Measurements from ENCODE around the gene GUSB.

The GUSB gene

DNA sequence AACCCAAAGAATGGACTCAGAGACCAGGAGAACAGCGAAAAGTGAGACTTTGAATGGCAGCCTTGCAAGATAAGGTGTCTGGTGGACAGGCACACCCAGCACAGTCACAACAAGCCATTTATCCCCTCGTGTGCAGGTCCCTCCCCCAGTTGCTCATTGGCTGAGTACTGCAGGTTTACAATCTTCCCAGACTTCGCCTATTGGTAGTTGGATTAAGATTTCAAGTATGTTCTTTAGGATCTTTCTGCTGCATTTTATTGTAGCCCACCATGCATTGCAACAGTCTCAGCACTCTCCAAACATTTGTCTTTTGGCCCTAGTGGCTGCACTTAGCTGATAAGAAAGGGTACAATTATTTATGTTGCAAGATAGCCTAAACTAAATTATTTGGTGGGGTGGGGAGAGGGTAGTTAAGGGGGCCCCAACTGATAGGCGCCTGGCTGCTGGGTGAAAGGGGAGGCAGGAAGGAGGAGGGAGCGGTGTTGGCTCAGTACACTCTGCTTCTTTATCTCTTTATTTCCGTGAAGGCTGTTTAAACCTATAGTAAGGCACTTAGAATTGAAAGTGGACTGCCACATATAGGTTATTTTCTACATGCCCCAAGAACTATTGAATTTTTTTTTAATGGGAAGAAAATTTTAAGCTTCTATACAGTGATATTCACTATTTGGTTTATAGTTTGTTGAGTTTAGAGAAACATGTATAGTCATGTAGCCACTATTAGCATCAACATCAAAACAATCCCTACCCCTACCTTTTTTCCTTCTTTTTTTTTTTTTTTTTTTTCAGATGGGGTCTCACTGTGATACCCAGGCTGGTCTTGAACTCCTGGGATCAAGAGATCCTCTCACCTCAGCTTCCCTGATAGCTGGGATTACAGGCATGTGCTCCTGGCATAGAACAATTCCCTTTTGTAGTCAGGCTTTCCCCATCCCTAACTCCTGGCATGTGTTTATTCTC is 54.2 kb downstream of the GUSB start:
- no peak for FAIRE-seq

DNA sequence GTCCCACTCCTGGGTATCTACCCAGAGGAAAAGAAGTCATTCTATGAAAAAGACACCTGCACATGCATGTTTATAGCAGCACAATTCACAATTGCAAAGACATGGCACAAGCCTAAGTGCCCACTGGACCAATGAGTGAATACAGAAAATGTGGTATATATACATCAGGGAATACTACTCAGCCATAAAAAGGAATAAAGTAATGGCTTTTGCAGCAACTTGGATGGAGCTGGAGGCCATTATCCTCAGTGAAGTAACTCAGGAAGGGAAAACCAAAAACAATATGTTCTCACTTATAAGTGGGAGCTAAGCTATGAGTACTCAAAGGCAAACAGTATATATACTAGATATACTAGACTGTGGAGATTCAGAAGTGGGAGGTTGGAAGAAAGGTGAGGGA is 55.4 kb downstream of the GUSB start:
- no peak for FAIRE-seq

DNA sequence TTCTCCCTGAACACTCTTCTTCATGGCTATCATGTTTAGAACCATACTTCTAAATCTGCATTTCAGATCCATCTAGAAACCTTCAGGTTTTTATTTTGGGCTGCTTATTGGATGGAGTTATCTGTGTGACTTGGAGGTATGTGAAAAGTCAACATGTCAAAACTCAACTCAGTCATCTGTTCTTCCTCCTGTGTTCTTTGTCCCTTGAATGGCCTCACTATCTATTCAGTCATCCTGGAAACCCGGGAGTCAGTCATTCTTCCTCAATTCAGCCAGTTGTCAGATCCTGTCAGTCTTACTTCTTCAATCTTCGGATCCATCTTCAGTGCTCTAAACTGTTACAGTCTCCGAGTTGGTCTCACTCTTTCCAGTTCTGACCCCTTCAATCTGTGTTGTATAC is 57.0 kb downstream of the GUSB start:
- no peak for FAIRE-seq

DNA sequence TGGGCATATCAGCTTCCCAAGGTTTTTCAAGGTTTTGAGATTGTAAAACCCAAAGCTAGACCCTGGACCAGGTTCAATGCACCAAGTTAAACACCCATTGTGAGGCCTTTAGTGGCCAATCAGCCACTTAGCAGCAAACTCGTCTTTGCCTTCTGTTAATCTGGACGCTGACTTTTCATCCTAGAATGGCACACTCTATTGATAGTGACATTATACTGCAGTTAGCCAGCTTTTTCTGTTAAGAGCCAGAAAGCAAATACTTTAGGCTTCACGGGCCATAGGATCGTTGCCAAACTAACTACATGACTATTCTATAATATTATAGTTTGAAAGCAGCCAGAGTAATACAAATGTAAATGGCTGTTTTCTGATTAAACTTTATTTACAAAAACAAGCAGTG is 57.8 kb downstream of the GUSB start:
- no peak for FAIRE-seq

DNA sequence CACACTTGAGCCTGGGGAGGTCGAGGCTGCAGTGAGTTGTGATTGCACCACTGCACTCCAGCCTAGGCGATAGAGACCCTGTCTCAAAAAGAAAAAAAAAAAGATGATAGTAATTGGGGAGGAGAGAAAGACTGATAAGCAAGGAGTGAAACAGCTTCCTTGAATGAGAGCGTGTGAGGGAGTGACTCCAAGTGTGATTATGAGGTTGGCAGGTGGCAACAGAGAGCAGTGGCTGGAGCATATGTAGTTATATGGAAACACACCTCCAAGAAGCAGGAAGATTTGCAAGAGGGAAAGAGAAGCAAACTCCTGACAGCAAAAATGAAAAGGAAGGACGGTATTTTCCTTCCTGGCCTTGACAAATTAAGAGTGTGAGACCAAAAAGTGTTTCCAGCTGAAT is 58.7 kb downstream of the GUSB start:
- FAIRE-seq = no peak

DNA sequence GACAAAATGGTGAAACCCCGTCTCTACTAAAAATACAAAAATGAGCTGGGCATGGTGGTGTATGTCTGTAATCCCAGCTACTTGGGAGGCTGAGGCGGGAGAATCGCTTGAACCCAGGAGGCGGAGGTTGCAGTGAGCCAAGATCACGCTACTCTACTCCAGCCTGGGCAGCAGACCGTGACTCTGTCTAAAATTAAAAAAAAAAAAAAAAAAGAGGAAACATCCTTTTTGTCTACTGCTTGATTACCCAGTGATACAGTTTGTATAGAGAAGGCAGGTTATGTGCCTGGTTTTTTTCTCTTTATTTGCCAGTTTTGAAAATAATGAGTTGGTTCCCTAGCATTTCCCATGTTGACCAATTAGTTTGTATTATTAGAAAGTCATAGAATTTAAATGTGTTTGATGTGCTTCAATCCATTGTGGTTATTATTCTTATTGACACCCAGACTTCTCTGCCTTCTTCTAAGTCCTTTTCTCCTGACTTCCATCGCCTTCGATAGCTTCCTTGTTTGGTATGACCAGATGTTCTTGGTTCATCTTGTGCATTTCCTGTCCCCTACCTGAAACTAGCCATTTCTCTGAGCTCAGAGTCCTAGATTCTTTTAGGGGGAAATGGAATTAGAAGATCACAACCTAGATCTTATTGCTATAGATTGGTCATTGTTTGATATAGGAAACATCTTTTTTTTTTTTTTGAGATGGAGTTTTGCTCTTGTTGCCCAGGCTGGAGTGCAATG is 65.9 kb downstream of the GUSB start:
- FAIRE-seq = no peak

DNA sequence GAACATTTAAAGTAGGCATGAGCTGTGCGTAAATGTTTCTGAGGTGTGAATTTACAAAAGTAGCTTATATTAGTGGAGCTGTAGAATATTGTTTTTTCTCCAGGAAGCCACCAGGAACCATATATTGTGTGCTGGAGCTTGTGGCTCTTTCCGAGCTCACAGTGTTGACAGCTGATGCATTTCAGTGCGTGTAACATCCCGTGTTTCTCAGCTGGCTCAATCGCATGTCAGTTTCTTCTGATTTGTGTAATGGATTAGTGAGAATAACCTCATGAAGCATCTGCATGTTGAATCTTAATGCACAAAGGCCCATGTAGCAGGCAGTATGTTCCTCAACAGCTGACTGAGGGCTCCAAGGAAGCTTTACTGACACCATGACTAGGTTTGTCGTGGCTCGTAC is 69.8 kb downstream of the GUSB start:
- FAIRE-seq = no peak

Data from endometrium (tissue), 2 donors.